HepG2 (cell line): ENCODE measurements around the gene GRIK4. TPM values are rescaled to one million over a fixed set of nuclear protein-coding genes. Genes with fewer than 3 reads are reported as not detected.

Experiments used
- ATAC-seq: fragments of 200-7000 bp; cut with Tn5 transposase; 3 replicates; pipeline ENCODE4 v1.9.1; 2020; ENCODE audit warnings: mild to moderate bottlenecking, moderate library complexity
- BruUV-seq: library from RNA; stranded (reverse); fragments of 400-500 nt; replicated peaks from 2 replicates; lab custom pipeline; 2021; lab: Mats Ljungman, UMichigan
- CTCF ChIA-PET: fragments of 300-600 bp; formaldehyde crosslinking; extraction: SDS; loops from one replicate; lab custom pipeline; 2021; ENCODE audit warnings: low total read pairs, inconsistent platforms, low intra/inter-chr PET ratio; lab: Yijun Ruan, JAX
- POLR2A ChIA-PET: fragments of 350-600 bp; sonication (Branson Sonifier 250); formaldehyde crosslinking; loops from one replicate; lab custom pipeline; 2020; ENCODE audit warnings: antibody characterized with exemption, inconsistent platforms; lab: Yijun Ruan, JAX
- DNase-seq: peaks from one replicate; pipeline ENCODE4 v3.0.0-alpha.2; 2015; ENCODE audit warnings: low spot score
- FAIRE-seq: peaks from 3 replicates; lab custom pipeline; 2011; peaks lifted over from hg19 to GRCh38; lab: Jason Lieb, UNC
- H2AFZ ChIP-seq: one replicate; pipeline ENCODE4 v1.6.1; 2011; ENCODE audit warnings: low read length, inconsistent platforms
- H3K27ac ChIP-seq: fragments of 300-600 bp; 3 replicates; pipeline ENCODE4 v1.8.0; 2011; ENCODE audit warnings: mixed run types, mild to moderate bottlenecking, mixed read lengths, low read length, inconsistent platforms; ENCODE audit not compliant: insufficient read depth; ENCODE audit errors: extremely low read length
- H3K27me3 ChIP-seq, 2 experiments: fragments of 200-600 bp in 1 of 2; 2 replicates in 1 of 2; 3 replicates in 1 of 2; pipeline versions ENCODE4 v1.6.0 to v1.8.0; 2011; ENCODE audit warnings: low read length in 2 of 2, mild to moderate bottlenecking in 2 of 2, moderate library complexity in 2 of 2, inconsistent platforms in 1 of 2; ENCODE audit not compliant: insufficient read depth in 2 of 2, control insufficient read depth in 1 of 2
- H3K36me3 ChIP-seq, 2 experiments: fragments of 200-600 bp in 1 of 2; replicated peaks in 1 of 2; 2 replicates in 1 of 2; 3 replicates in 1 of 2; pipeline versions ENCODE4 v1.5.1 to v1.8.0; 2011; ENCODE audit warnings: low read length in 2 of 2, inconsistent platforms in 1 of 2; ENCODE audit not compliant: insufficient read depth in 2 of 2, control insufficient read depth in 1 of 2
- H3K4me1 ChIP-seq: 2 replicates; pipeline ENCODE4 v1.5.1; 2012; ENCODE audit warnings: low read length, inconsistent platforms; ENCODE audit not compliant: insufficient read depth
- H3K4me2 ChIP-seq: 2 replicates; pipeline ENCODE4 v1.6.0; 2011; ENCODE audit warnings: low read depth, low read length, inconsistent platforms
- H3K4me3 ChIP-seq, 3 experiments: fragments of 200-600 bp in 1 of 3; sonication (generic), shearing (Covaris generic) in 1 of 3; replicated peaks in 1 of 3; 2 replicates each; pipeline ENCODE4 v1.5.1; 2011 to 2016; ENCODE audit warnings: low read length in 3 of 3, inconsistent platforms in 2 of 3, low read depth in 2 of 3, mild to moderate bottlenecking in 2 of 3, control low read depth in 1 of 3, mixed read lengths in 1 of 3; ENCODE audit not compliant: insufficient read depth in 1 of 3
- H3K79me2 ChIP-seq: one replicate; pipeline ENCODE4 v1.6.1; 2011; ENCODE audit warnings: low read length, inconsistent platforms; ENCODE audit not compliant: insufficient read depth
- H3K9ac ChIP-seq: 2 replicates; pipeline ENCODE4 v1.6.0; 2011; ENCODE audit warnings: mild to moderate bottlenecking, low read depth, low read length, inconsistent platforms; ENCODE audit not compliant: insufficient read depth
- H3K9me3 ChIP-seq: 2 replicates; pipeline ENCODE4 v1.5.1; 2012; ENCODE audit warnings: mild to moderate bottlenecking, low read length
- H4K20me1 ChIP-seq: 2 replicates; pipeline ENCODE4 v1.6.0; 2011; ENCODE audit warnings: inconsistent platforms, mild to moderate bottlenecking, low read length, moderate library complexity; ENCODE audit not compliant: insufficient read depth
- ATF1 ChIP-seq: IDR thresholded peaks from 2 replicates; pipeline ENCODE4 v1.6.1; 2016; ENCODE audit warnings: mild to moderate bottlenecking, control low read depth
- FOXM1 ChIP-seq: sonication (generic); formaldehyde crosslinking; IDR thresholded peaks from 2 replicates; pipeline ENCODE4 v1.5.0; 2020; ENCODE audit warnings: missing genetic modification reagents
- HDAC2 ChIP-seq: sonication (generic); formaldehyde crosslinking; IDR thresholded peaks from 2 replicates; pipeline ENCODE4 v1.4.0; 2020; ENCODE audit warnings: missing genetic modification reagents
- JDP2 ChIP-seq: sonication (generic); formaldehyde crosslinking; IDR thresholded peaks from 2 replicates; pipeline ENCODE4 v1.8.1; 2022; ENCODE audit warnings: missing genetic modification reagents, borderline replicate concordance
- MXD4 ChIP-seq: IDR thresholded peaks from 2 replicates; pipeline ENCODE4 v1.6.1; 2016; ENCODE audit warnings: mild to moderate bottlenecking, missing biosample characterization, missing genetic modification reagents
- ONECUT2 ChIP-seq: sonication (generic); formaldehyde crosslinking; IDR thresholded peaks from 2 replicates; pipeline ENCODE4 v1.4.0; 2020; ENCODE audit warnings: missing genetic modification reagents
- PHF20 ChIP-seq: sonication (generic); formaldehyde crosslinking; IDR thresholded peaks from 2 replicates; pipeline ENCODE4 v1.5.0; 2020; ENCODE audit warnings: mild to moderate bottlenecking, missing genetic modification reagents
- RBM22 ChIP-seq: fragments of 200-400 bp; formaldehyde crosslinking; optimal IDR thresholded peaks from 2 replicates; pipeline ENCODE3; 2017; ENCODE audit warnings: mild to moderate bottlenecking, low read length, moderate library complexity
- TMF1 ChIP-seq: sonication (generic); formaldehyde crosslinking; IDR thresholded peaks from 2 replicates; pipeline ENCODE4 v1.8.1; 2022; ENCODE audit warnings: low read depth, missing genetic modification reagents
- ZFP37 ChIP-seq: sonication (generic); formaldehyde crosslinking; IDR thresholded peaks from 2 replicates; pipeline ENCODE4 v1.4.0; 2020; ENCODE audit warnings: missing genetic modification reagents, borderline replicate concordance
- WGBS: methylation state at CpG from one replicate; pipeline ENCODE4 v1.1.6; 2017; ENCODE audit warnings: low lambda C conversion rate; 5-methylcytosine and 5-hydroxymethylcytosine counted together
- in situ Hi-C: cut with HindIII; loops from 2 replicates; pipeline ENCODE4 v1.10.0; 2017; ENCODE audit warnings: low pct_unique_long_range_greater_than_20kb; ENCODE audit not compliant: extremely low pct_ligation_motif_present
- intact Hi-C: fragments of 100-400 bp; cut with micrococcal nuclease; formaldehyde crosslinking; loops from one replicate; pipeline ENCODE4 v1.10.0; 2022; ENCODE audit not compliant: unreplicated experiment
- polyA plus RNA-seq, 8 experiments: library from polyadenylated mRNA; depleted of rRNA in 3 of 8; stranded (reverse) in 7 of 8; unstranded in 1 of 8; fragments of >200 nt; fragmentation: Illumina TruSeq in 4 of 8; extraction: Trizol in 4 of 8; gene quantifications; 2 replicates each; pipeline versions ENCODE4 v1.2.1 to v1.2.3, GENCODE V29; 2011 to 2016; ENCODE audit warnings: low read depth in 4 of 8, missing spikeins in 1 of 8, mixed read lengths in 1 of 8; ENCODE audit not compliant: insufficient read depth in 1 of 8
- total RNA-seq, 5 experiments: library from RNA; depleted of rRNA; stranded (reverse); fragments of >200 nt; fragmentation: Illumina TruSeq; extraction: Trizol; gene quantifications; 2 replicates each; pipeline ENCODE4 v1.2.3, GENCODE V29; 2016; ENCODE audit warnings: low read depth in 1 of 5
- TF ChIP-seq, protein P1 (sequence below): sonication (generic); formaldehyde crosslinking; IDR thresholded peaks from 2 replicates; pipeline ENCODE4 v1.4.0; 2020; ENCODE audit warnings: missing genetic modification reagents
- TF ChIP-seq, protein P2 (sequence below): sonication (generic); formaldehyde crosslinking; IDR thresholded peaks from 2 replicates; pipeline ENCODE4 v1.4.0; 2020; ENCODE audit warnings: missing genetic modification reagents
- TF ChIP-seq, protein P3 (sequence below): sonication (generic); formaldehyde crosslinking; IDR thresholded peaks from 2 replicates; pipeline ENCODE4 v1.5.1; 2020; ENCODE audit warnings: mild to moderate bottlenecking, missing genetic modification reagents, borderline replicate concordance

GRIK4 gene
- total and polyA plus RNA-seq, 2 of the 13 experiments (the other 11 are each of a cell fraction or from before 2014, with no cell fraction given), result 0.04 to 0.07 TPM

DNA sequence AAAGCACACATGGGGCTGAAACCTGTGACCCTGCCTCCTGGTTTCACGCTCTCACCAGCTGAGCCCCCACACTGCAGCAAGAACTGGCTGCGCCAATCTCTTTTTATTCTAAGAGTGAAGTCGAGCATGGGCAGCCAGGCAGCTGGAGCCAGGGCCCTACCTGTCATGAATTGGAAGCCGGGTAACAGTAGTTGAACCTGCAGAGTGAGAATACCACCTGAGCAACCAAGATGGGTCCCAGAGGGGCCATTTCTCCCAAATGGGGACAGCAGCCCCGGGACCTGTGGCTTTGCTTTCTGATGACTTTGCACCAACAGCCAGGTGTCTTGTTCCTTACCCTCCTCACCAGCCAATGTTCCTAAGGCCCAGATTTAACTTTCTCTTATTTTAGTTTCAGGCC lies 178.9 kb downstream of the GRIK4 start:
- ChIA-PET POLR2A (no interaction called here), CTCF (no interaction called here)
- no peaks in the 10 kb centered on the region for H3K36me3 ChIP-seq
- DNase-seq (no peak), FAIRE-seq (no peak), ATAC-seq (no peak)
- no peaks in the 10 kb centered on the region for H3K4me1 ChIP-seq
- H3K27me3 ChIP-seq, result peaks cover 1 to 22% of the 10 kb centered on the region in 2 experiments; a peak in 2 of 5 replicates
- in situ Hi-C loops (no loop called here), intact Hi-C loops (no loop called here)
- H2AFZ ChIP-seq, result no peak overlapping the region
- TF ChIP-seq ZFP37 (CRISPR knock-in tag), result no peak
- TF ChIP-seq FOXM1 (CRISPR knock-in tag), result no peak
- TF ChIP-seq HDAC2 (CRISPR knock-in tag), result no peak
- TF ChIP-seq, protein P1, sequence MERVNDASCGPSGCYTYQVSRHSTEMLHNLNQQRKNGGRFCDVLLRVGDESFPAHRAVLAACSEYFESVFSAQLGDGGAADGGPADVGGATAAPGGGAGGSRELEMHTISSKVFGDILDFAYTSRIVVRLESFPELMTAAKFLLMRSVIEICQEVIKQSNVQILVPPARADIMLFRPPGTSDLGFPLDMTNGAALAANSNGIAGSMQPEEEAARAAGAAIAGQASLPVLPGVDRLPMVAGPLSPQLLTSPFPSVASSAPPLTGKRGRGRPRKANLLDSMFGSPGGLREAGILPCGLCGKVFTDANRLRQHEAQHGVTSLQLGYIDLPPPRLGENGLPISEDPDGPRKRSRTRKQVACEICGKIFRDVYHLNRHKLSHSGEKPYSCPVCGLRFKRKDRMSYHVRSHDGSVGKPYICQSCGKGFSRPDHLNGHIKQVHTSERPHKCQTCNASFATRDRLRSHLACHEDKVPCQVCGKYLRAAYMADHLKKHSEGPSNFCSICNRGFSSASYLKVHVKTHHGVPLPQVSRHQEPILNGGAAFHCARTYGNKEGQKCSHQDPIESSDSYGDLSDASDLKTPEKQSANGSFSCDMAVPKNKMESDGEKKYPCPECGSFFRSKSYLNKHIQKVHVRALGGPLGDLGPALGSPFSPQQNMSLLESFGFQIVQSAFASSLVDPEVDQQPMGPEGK (CRISPR knock-in tag), result no peak
- TF ChIP-seq PHF20 (CRISPR knock-in tag), result no peak
- TF ChIP-seq, protein P2, sequence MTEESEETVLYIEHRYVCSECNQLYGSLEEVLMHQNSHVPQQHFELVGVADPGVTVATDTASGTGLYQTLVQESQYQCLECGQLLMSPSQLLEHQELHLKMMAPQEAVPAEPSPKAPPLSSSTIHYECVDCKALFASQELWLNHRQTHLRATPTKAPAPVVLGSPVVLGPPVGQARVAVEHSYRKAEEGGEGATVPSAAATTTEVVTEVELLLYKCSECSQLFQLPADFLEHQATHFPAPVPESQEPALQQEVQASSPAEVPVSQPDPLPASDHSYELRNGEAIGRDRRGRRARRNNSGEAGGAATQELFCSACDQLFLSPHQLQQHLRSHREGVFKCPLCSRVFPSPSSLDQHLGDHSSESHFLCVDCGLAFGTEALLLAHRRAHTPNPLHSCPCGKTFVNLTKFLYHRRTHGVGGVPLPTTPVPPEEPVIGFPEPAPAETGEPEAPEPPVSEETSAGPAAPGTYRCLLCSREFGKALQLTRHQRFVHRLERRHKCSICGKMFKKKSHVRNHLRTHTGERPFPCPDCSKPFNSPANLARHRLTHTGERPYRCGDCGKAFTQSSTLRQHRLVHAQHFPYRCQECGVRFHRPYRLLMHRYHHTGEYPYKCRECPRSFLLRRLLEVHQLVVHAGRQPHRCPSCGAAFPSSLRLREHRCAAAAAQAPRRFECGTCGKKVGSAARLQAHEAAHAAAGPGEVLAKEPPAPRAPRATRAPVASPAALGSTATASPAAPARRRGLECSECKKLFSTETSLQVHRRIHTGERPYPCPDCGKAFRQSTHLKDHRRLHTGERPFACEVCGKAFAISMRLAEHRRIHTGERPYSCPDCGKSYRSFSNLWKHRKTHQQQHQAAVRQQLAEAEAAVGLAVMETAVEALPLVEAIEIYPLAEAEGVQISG, result no peak
- TF ChIP-seq, protein P3, sequence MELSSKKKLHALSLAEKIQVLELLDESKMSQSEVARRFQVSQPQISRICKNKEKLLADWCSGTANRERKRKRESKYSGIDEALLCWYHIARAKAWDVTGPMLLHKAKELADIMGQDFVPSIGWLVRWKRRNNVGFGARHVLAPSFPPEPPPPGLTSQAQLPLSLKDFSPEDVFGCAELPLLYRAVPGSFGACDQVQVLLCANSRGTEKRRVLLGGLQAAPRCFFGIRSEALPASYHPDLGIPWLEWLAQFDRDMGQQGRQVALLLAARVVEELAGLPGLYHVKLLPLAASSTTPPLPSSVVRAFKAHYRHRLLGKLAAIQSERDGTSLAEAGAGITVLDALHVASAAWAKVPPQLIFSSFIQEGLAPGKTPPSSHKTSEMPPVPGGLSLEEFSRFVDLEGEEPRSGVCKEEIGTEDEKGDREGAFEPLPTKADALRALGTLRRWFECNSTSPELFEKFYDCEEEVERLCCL (CRISPR knock-in tag), result no peak
- no peak for TF ChIP-seq ONECUT2 (CRISPR knock-in tag)
- TF ChIP-seq MXD4 (CRISPR knock-in tag), result no peak
- TF ChIP-seq RBM22, result no peak
- no peak for TF ChIP-seq TMF1
- no peak for TF ChIP-seq JDP2 (CRISPR knock-in tag)
- TF ChIP-seq ATF1 (CRISPR knock-in tag), result no peak
- H3K4me2 ChIP-seq, result no peak overlapping the region
- no peak overlapping the region for H3K9ac ChIP-seq
- H3K4me3 ChIP-seq, result no peak overlapping the region
- no TSS peak for BruUV-seq
- H4K20me1 ChIP-seq, result no peaks in the 10 kb centered on the region
- H3K27ac ChIP-seq, result no peak overlapping the region
- H3K9me3 ChIP-seq, result no peaks in the 10 kb centered on the region
- 20% methylated on average over 4 of the region's 5 CpGs for WGBS
- no peaks in the 10 kb centered on the region for H3K79me2 ChIP-seq
